Natural killer cell (primary cell): Measurements from ENCODE around the gene NLRP14. TPM values are rescaled to one million over a fixed set of nuclear protein-coding genes. Genes with fewer than 3 reads are reported as not detected.

Experiments
- ATAC-seq, 3 donors: fragments of 150-1000 bp in 2 of 3; fragments of 200-7000 bp in 1 of 3; cut with Tn5 transposase; 1 replicate in 1 of 3; 2 replicates in 2 of 3; pipeline ENCODE4 v1.10.0; 2021; ENCODE audit warnings: mild to moderate bottlenecking in 2 of 3, moderate library complexity in 2 of 3
- DNase-seq, 2 donors: peaks; one replicate each; pipeline versions ENCODE4 v3.0.0 to v3.0.0-alpha.2; 2013 to 2021; ENCODE audit warnings: mixed read lengths in 1 of 2
- H3K27ac ChIP-seq: one replicate; pipeline ENCODE4 v1.5.1; 2013; ENCODE audit warnings: mild to moderate bottlenecking, low read length
- H3K27me3 ChIP-seq: one replicate; pipeline ENCODE4 v1.6.1; 2013; ENCODE audit warnings: low read length; ENCODE audit not compliant: control insufficient read depth, insufficient read depth
- H3K36me3 ChIP-seq: one replicate; pipeline ENCODE4 v1.6.1; 2013; ENCODE audit warnings: low read length; ENCODE audit not compliant: control insufficient read depth, insufficient read depth
- H3K4me1 ChIP-seq: one replicate; pipeline ENCODE4 v1.6.1; 2013; ENCODE audit warnings: low read length; ENCODE audit not compliant: control insufficient read depth, insufficient read depth
- H3K4me3 ChIP-seq: one replicate; pipeline ENCODE4 v1.5.1; 2013; ENCODE audit warnings: low read length
- H3K9me3 ChIP-seq: one replicate; pipeline ENCODE4 v1.6.1; 2013; ENCODE audit warnings: low read length; ENCODE audit not compliant: control insufficient read depth, insufficient read depth
- H3K27ac Mint-ChIP-seq, 2 donors: one replicate each; pipeline ENCODE4 v1.8.0; 2022; ENCODE audit warnings: mild to moderate bottlenecking in 2 of 2, mixed read lengths in 2 of 2, moderate library complexity in 1 of 2
- H3K27me3 Mint-ChIP-seq, 2 donors: one replicate each; pipeline ENCODE4 v1.8.0; 2022; ENCODE audit warnings: low read depth in 2 of 2, mixed read lengths in 2 of 2
- H3K36me3 Mint-ChIP-seq: one replicate; pipeline ENCODE4 v1.8.0; 2022; ENCODE audit warnings: mixed read lengths
- H3K4me1 Mint-ChIP-seq, 2 donors: one replicate each; pipeline ENCODE4 v1.8.0; 2022; ENCODE audit warnings: mixed read lengths in 2 of 2
- H3K4me3 Mint-ChIP-seq: one replicate; pipeline ENCODE4 v1.8.0; 2022; ENCODE audit warnings: mild to moderate bottlenecking, moderate library complexity, mixed read lengths
- H3K9me3 Mint-ChIP-seq, 2 donors: one replicate each; pipeline ENCODE4 v1.8.0; 2022; ENCODE audit warnings: mixed read lengths in 2 of 2
- CTCF ChIP-seq: fragments of 200-600 bp; IDR thresholded peaks from one replicate; pipeline ENCODE4 v1.8.0; 2022; ENCODE audit warnings: antibody characterized with exemption
- WGBS: methylation state at CpG from one replicate; pipeline ENCODE4 v1.1.7; 2013; ENCODE audit warnings: missing lambda C conversion rate; ENCODE audit not compliant: insufficient coverage; 5-methylcytosine and 5-hydroxymethylcytosine counted together
- intact Hi-C: fragments of 100-400 bp; cut with micrococcal nuclease; formaldehyde crosslinking; loops from one replicate; pipeline ENCODE4 v1.14.2; 2022
- total RNA-seq, 4 donors: library from RNA; stranded (reverse); fragments of 120-200 nt in 1 of 4; gene quantifications; one replicate each; pipeline versions ENCODE4 v1.2.3 to v1.2.4, GENCODE V29; 2013 to 2022

NLRP14 gene
- not detected for total RNA-seq
- total RNA-seq (2013), result 0.05 TPM

DNA sequence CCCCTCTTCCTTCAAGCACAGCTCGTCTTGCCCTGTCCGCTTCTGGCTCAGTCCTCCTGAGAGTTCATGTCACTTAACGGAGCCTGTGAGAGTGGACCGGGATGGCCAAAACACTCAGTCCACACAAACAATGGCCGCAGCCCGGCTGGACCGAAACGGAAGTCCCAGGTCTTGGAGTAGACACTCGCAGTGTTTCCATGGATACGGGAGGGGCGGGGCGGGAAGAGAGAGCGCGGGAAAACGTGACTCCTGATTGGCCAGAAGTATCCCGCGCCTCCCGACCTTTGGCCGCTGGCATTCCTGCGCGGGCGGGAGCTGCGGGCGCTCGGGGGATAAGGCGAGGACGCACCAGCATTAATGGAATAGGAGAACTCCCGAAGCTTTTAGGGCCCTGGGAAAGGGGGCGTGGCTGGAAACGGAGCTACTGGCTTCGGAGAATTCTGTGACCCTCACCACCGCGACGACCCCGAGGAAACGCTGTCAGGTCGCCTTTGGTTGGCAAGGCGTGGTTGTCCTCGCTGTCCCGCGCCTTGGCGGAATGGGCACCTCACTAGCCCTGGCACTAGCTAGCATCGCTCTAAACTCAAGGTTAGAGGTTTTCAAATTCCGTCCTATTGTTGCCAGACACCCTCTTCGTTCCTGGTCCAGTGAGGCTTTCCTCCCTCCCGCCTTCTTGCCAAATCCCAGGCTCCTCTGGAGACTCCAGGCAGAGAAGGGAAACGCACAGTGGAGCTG, at the start of gene NLRP14, which contains the start of gene ZNF214:
TSS of gene NLRP14 (plus strand) at position 297 of the 735 bp plus-strand sequence. CDS start 18,108 bp downstream, outside the sequence.
TSS of gene ZNF214 (minus strand) at position 164 of the 735 bp plus-strand sequence. CDS start 17,511 bp downstream, outside the sequence.
- no peak for DNase-seq
- intact Hi-C loops, result no loop called here
- H3K27me3 Mint-ChIP-seq, result peaks cover 25 to 27% of the 10 kb centered on the region in 2 donors
- no peak within 1 kb of the TSS for H3K4me3 ChIP-seq
- H3K9me3 ChIP-seq, result no peaks in the 10 kb centered on the region
- ATAC-seq, result no peak
- H3K4me1 ChIP-seq, result no peaks in the 10 kb centered on the region
- H3K9me3 Mint-ChIP-seq, result no peaks in the 10 kb centered on the region
- no peak within 1 kb of the TSS for H3K27ac ChIP-seq
- H3K27me3 ChIP-seq, result peaks cover 8% of the 10 kb centered on the region
- no peak within 1 kb of the TSS for H3K27ac Mint-ChIP-seq
- WGBS, result 5% methylated on average over 47 of the region's 47 CpGs
- no peaks in the 10 kb centered on the region for H3K36me3 ChIP-seq
- no peak for TF ChIP-seq CTCF
- H3K4me3 Mint-ChIP-seq, result no peak within 1 kb of the TSS
- no peaks in the 10 kb centered on the region for H3K36me3 Mint-ChIP-seq
- peaks cover 0 to 5% of the 10 kb centered on the region in 2 donors for H3K4me1 Mint-ChIP-seq

- peaks cover 0 to 4% of the 10 kb centered on the region in 2 donors for H3K27me3 Mint-ChIP-seq
- ATAC-seq (no peak), DNase-seq (no peak)
- no peak overlapping the region for H3K27ac ChIP-seq
- H3K36me3 ChIP-seq, result no peaks in the 10 kb centered on the region
- H3K4me1 ChIP-seq, result no peaks in the 10 kb centered on the region
- intact Hi-C loops, result no loop called here
- H3K36me3 Mint-ChIP-seq, result no peaks in the 10 kb centered on the region
- H3K4me3 ChIP-seq, result no peak overlapping the region
- no peak overlapping the region for H3K27ac Mint-ChIP-seq
- no peaks in the 10 kb centered on the region for H3K9me3 ChIP-seq
- TF ChIP-seq CTCF, result no peak
- peaks cover 3% of the 10 kb centered on the region in 2 donors for H3K9me3 Mint-ChIP-seq
- no peaks in the 10 kb centered on the region for H3K4me1 Mint-ChIP-seq
- no peaks in the 10 kb centered on the region for H3K27me3 ChIP-seq
- H3K4me3 Mint-ChIP-seq, result no peak overlapping the region
- no CpG with 5 or more reads among the region's 2 CpGs for WGBS
Observed at GRCh38 chr11:6979365-6979764, 40.9 kb upstream of the NLRP14 start.

GRCh38 chr11:6986487-6986886, 33.8 kb upstream of the NLRP14 start:
- no peaks in the 10 kb centered on the region for H3K27me3 ChIP-seq
- Mint-ChIP-seq H3K27ac (no peak overlapping the region), H3K36me3 (no peaks in the 10 kb centered on the region), H3K27me3 (no peaks in the 10 kb centered on the region), H3K9me3 (peaks cover 0 to 5% of the 10 kb centered on the region in 2 donors), H3K4me1 (no peaks in the 10 kb centered on the region), H3K4me3 (no peak overlapping the region)
- no peak overlapping the region for H3K4me3 ChIP-seq
- no peaks in the 10 kb centered on the region for H3K9me3 ChIP-seq
- H3K36me3 ChIP-seq, result no peaks in the 10 kb centered on the region
- no peak for ATAC-seq
- intact Hi-C loops, result no loop called here
- H3K27ac ChIP-seq, result no peak overlapping the region
- no CpG with 5 or more reads among the region's 1 CpG for WGBS
- DNase-seq, result no peak
- H3K4me1 ChIP-seq, result no peaks in the 10 kb centered on the region
- TF ChIP-seq CTCF, result no peak

GRCh38 chr11:6988506-6988905, 31.8 kb upstream of the NLRP14 start:
- DNase-seq (no peak), ATAC-seq (no peak)
- no peak overlapping the region for H3K27ac Mint-ChIP-seq
- Histone ChIP-seq H3K9me3 (no peaks in the 10 kb centered on the region), H3K4me1 (no peaks in the 10 kb centered on the region), H3K4me3 (no peak overlapping the region), H3K27me3 (no peaks in the 10 kb centered on the region), H3K27ac (no peak overlapping the region), H3K36me3 (no peaks in the 10 kb centered on the region)
- H3K36me3 Mint-ChIP-seq, result no peaks in the 10 kb centered on the region
- intact Hi-C loops, result no loop called here
- no peak overlapping the region for H3K4me3 Mint-ChIP-seq
- H3K4me1 Mint-ChIP-seq, result no peaks in the 10 kb centered on the region
- no peak for TF ChIP-seq CTCF
- H3K9me3 Mint-ChIP-seq, result peaks cover 0 to 5% of the 10 kb centered on the region in 2 donors
- H3K27me3 Mint-ChIP-seq, result no peaks in the 10 kb centered on the region
